Measurements from ENCODE around the gene PITPNC1.
"Not testable (repeated sequence)": the region's sequence is repeated elsewhere in the genome, so short reads cannot be mapped to it uniquely, and the experiment has no call there.

The PITPNC1 gene

DNA sequence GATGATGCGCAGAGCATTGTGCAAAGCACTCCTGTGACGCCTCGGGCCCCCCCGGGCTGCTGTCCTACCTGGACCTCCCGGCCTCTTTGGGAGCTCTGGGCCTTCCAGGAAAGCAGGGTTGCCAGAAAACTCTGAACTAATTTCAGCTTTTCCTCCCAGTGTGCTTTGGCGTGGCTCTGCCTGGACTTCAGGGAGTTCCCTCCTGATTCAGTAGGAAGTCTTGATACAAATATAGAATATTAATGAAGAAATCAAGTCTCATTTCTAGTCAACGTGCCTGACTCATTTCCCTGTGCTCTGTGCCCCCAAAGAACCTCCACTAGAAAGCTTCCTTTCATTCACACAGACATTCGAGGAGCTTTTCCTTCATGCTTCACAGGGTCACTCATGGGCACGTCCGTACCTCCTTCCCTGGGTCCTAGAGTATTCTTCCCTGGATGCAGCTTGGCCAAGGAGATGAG is 256.7 kb downstream of the PITPNC1 start:
- DNase-seq = no peak

GRCh38 chr17:67635681-67636080 is 258.6 kb downstream of the PITPNC1 start:
- DNase-seq = no peak

- no peak for DNase-seq
Measured at GRCh38 chr17:67636312-67636711, 259.2 kb downstream of the PITPNC1 start.

DNA sequence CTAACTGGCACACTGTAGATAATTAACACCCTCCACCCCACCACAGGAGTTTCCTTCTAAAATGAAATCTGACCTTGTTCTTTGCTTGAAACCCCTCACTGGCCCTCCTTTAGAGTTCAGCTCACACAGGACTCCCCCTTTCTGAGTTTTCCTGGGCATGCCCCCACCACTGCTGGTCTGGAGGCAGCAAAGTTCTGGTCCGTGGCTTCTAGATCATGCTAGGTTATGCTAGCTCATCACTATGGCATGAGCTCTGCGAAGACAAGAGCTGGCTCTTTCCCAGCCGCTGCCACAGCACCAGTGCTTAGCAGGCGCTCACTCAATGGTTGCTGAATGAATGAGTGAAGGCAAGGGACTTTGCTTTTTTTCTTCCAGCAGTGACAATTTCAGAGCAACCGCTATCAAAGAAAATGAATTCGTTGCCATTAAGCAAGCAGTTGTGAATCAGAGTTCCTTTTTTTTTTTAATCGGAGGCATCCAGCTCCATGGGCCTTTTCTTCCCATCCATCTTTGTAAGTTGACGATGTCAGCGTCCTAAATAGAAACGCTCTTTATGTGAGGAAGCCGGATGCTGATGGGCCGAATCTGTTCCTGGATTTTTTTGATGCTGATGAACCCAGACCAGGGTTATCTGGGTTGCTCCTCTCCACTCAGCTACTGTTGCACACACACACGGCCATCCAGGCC is 259.9 kb downstream of the PITPNC1 start:
- DNase-seq = no peak

GRCh38 chr17:67637901-67638641 is 261.0 kb downstream of the PITPNC1 start:
- DNase-seq = no peak

GRCh38 chr17:67638871-67639270 is 261.8 kb downstream of the PITPNC1 start:
- no peak for DNase-seq

- DNase-seq = no peak
Measured at GRCh38 chr17:67639555-67639954, 262.5 kb downstream of the PITPNC1 start.

DNA sequence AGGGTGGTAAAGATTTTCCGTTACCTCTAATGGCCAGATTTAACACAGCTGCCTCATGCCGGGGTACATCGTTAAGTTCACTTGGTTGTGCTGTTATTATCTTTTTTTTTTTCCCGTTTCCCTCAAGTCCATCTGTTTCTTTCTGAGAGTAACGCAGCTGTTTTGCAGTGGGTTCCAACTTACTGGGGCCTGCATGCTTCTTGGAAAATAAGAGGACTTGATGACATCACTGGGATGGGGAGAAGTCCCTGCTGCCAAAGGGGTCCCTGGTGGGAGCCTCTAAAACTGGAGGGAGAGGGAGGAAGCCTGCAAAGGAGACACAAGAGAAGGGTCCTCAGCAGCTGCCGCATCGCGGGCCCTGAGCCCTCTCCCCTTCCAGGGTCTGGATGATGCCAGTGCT is 262.9 kb downstream of the PITPNC1 start:
- no peak for DNase-seq

DNA sequence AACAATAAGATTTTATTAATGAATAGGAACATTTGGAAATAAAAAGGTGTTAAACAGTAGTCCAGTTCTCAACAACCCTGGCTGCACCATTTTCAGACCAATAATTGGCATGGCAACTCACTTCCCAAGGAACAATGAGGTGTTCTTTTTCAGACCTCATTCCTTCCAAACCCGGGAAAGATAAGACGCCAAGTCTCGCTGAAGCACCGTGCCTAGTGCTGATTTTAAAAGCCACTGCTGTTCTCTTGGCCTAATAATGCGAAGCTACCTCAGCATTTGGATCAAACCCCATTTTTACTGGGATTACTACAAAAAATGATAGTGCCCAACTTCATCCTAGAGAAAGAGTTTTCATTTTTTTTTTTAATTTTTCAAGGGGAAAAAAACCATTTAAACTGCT is 265.4 kb downstream of the PITPNC1 start:
- no peak for DNase-seq

- no peak for DNase-seq
Measured at GRCh38 chr17:67644061-67644460, 267.0 kb downstream of the PITPNC1 start.

DNA sequence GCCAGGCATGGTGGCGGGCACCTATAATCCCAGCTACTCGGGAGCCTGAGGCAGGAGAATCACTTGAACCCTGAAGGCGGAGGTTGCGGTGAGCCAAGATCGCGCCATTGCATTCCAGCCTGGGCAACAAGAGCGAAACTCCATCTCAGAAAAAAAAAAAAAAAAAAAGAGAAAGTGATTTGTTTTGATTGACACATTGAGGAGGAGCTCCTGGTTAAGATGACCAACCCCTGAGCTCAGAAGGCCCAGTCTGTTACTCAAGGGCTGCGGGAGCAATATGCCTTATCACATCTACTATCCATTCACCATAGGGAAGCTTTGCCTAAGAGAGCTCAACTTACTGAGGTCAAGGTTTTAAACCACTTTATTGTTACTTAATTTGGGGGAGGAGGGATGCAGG is 268.1 kb downstream of the PITPNC1 start:
- not testable (repeated sequence) for DNase-seq

DNA sequence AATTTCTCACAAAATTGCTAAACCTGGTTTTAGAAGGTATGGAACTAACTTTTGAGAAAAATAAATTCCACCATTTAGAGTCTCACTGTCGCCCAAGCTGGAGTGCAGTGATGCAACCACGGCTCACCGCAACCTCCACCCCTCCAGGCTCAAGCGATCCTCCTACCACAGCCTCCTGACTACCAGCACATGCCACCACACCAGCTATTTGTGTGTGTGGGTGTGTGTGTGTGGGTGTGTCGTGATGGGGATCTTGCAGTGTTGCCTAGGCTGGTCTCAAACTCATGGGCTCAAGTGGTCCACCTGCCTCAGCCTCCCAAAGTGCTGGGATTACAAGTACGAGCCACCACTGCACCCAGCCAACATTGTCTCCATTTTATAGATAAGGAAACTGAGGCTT is 269.4 kb downstream of the PITPNC1 start:
- no peak for DNase-seq

GRCh38 chr17:67647482-67647881 is 270.4 kb downstream of the PITPNC1 start:
- no peak for DNase-seq

DNA sequence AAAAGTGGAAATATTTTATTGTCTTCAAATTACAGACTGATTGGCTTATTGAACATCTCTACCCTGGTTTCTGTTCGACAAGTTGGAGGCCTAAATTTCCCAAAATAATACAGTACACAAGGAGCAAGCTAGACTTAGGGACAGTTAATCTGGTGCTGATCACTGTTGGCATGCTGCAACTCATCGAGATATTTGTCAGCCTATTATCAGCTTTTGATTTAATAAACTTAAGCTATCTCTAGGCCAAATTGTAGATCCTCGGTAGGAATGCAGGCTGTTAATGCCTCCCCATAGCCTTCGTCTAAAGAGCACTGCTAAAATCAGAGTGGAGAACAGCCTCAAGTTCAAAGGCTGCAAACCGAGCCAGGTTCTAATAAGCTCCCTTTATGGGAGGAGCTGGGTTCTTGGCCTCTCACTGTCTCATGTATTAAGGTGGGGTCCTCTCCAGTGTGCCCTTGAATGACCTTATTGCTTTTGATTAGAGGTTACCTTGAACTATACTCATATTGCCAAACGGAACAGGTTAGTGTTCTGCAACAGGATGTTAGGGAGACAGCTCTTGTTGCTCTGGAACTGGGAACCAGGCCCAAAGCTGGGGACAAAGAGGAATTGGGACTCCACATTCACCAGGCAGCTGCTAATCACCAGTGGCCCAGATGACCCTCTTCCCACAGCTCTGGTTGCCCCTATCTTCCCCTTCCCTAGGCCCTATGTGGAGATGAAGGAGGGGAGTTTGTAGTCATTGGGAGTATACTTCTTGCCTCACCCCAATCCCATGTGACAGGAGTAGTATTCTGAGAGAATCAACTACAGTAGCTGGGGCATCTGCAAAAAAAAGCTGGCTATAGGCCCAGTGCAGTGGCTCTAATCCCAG is 271.2 kb downstream of the PITPNC1 start:
- DNase-seq = no peak

- DNase-seq = not testable (repeated sequence)
Measured at GRCh38 chr17:67648906-67649295, 271.8 kb downstream of the PITPNC1 start.

DNA sequence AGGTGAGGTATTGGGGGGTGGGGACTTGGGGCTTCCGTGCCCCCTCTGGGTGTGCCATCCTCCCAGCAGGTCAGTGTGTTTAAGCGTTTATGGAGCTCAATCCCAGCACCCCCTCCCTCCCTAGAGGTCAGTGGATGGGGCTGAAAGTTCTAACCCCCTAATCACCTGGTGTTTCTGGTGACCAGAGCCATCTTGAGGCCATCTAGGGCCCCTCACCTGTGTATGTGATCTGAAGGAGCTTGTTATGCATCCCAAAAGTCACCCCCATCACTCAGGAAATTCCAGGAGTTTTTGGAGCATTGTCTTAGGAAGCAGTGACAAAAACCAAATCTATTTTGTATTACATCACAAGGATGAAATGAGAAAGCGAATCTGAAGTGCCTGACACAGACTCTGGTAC is 272.8 kb downstream of the PITPNC1 start:
- DNase-seq = no peak

GRCh38 chr17:67651218-67651579 is 274.1 kb downstream of the PITPNC1 start:
- not testable (repeated sequence) for DNase-seq

DNA sequence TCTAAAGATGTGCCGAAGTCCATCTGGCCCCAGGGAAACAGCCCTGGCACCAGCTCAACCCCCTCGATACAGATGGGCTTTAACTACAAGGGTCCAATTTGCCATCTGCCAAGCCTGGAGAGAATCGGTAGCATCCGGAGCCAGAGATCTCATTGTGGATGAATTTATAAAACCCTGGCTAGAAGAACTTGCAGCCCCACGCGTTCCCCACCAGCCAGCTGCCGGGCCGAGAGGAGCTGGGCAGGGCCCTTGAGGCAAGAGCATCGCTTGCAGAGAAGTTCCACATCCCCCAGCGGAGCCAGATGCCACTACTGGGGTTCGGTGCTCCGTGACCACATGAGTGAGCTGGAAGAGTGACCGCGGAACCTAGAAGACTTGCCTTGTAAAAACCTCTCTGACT is 275.4 kb downstream of the PITPNC1 start:
- no peak for DNase-seq

- no peak for DNase-seq
Measured at GRCh38 chr17:67655478-67656148, 278.5 kb downstream of the PITPNC1 start.

DNA sequence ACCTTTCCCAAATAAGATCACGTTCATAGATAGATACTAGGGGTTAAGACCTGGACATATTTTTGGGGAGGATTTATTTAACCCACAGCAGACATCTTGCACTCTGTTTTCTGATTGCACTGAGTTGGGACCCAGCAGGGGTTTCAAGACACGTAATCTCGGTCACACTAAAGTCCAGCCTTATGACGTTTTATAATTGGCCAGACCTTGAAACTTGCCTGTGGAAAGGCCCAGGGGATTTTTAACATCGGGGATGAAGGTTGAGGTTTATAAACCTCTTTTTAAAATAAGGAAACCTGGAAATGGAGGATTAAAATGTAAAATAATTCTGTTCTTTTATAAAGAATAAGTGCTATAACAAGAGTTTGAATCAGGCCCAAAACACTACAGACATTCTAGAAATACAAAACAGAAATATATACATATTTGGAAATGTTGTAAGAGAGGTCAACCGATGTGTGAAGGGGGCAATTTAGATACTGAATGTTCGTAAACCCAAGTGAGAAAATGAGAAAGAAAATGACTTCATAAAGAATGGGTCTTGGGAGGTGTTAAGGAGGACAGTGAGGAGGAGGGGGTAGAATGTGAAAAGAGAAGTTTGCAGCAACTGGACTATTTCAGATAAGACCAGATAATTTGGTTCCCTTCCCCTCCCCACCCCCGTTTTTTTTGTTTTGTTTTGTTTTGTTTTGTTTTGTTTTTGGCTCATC is 279.6 kb downstream of the PITPNC1 start:
- DNase-seq = no peak

DNA sequence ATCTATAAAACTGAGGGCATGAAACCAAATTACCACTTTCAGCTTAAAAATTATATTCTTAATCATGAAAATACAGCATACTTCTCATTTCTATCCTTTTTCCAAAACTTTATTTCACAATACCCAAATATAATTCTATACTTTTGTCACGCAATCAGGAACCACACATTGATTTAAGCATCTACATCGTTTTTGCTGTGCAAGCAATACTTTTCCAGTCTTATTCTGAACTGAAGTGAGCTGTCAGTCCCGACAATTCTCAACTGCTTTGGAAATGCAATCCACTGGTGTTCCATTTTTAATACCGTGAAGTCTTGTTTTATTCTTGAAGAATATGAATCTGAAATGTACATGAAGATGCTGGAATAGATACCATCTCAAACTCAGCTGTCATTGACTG is 280.5 kb downstream of the PITPNC1 start:
- no peak for DNase-seq

DNA sequence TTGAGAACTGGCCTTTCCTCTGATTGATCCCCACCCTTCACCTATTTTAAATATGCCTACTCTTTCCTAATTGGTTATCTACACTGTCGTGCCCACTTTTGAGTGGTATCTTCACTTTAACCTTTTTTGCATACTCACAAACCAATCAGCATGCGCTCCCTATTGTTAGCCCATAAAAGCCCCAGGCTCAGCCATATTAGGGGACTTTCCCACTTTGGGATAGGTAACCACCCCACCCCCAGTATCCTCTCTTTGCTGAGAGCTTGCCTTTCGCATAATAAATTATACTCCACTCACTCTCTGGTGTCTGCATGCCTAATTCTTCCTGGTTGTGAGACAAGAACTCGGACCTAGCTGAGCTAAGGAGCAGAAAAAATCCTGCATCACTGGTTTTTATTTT is 281.2 kb downstream of the PITPNC1 start:
- no peak for DNase-seq

Measured in CD4-positive, alpha-beta T cell treated with Interleukin-10 for 1 hour (primary cell).